ENCODE results near the gene HOXA5.

Gene HOXA5

DNA sequence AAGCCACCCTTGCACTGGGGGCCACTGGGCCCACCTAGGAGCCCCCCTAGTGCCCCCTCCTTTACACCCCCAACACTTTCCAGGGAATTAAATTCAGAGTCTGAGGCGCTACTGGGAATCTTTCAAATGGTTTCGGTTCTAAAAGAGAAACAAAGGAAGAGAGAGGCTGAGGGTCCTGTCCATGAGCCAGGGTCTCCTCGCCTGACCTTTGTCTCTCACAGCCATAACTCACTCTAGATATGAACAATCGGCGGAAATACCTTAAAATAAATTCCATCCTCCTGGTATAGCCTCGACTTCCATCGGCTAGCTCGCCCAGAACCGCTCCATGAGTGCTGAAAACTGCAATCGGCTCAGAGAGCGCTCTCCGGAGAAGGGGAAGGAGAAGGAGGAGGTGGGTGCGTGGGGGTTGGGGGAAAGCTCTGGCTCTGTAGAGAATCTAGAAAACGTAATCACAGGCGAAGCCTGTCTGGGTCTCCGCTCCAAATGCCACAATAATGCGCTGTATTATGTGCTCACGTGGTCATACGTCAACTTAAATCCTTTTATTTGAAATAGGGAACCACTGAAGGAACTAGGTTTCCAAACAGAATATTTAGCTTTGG is 25.5 kb downstream of the HOXA5 start:
- no peak overlapping the region for H3K4me3 ChIP-seq (replicated peaks in 1 of 2; ENCODE audit: low read depth in 2 of 2, low read length in 2 of 2)
- TF ChIP-seq, protein P1, sequence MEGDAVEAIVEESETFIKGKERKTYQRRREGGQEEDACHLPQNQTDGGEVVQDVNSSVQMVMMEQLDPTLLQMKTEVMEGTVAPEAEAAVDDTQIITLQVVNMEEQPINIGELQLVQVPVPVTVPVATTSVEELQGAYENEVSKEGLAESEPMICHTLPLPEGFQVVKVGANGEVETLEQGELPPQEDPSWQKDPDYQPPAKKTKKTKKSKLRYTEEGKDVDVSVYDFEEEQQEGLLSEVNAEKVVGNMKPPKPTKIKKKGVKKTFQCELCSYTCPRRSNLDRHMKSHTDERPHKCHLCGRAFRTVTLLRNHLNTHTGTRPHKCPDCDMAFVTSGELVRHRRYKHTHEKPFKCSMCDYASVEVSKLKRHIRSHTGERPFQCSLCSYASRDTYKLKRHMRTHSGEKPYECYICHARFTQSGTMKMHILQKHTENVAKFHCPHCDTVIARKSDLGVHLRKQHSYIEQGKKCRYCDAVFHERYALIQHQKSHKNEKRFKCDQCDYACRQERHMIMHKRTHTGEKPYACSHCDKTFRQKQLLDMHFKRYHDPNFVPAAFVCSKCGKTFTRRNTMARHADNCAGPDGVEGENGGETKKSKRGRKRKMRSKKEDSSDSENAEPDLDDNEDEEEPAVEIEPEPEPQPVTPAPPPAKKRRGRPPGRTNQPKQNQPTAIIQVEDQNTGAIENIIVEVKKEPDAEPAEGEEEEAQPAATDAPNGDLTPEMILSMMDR (IDR thresholded peaks at IDR 0.05; ENCODE audit: low read depth, low read length): no peak
- no peak for DNase-seq (ENCODE audit: low read depth in 2 of 2)

DNA sequence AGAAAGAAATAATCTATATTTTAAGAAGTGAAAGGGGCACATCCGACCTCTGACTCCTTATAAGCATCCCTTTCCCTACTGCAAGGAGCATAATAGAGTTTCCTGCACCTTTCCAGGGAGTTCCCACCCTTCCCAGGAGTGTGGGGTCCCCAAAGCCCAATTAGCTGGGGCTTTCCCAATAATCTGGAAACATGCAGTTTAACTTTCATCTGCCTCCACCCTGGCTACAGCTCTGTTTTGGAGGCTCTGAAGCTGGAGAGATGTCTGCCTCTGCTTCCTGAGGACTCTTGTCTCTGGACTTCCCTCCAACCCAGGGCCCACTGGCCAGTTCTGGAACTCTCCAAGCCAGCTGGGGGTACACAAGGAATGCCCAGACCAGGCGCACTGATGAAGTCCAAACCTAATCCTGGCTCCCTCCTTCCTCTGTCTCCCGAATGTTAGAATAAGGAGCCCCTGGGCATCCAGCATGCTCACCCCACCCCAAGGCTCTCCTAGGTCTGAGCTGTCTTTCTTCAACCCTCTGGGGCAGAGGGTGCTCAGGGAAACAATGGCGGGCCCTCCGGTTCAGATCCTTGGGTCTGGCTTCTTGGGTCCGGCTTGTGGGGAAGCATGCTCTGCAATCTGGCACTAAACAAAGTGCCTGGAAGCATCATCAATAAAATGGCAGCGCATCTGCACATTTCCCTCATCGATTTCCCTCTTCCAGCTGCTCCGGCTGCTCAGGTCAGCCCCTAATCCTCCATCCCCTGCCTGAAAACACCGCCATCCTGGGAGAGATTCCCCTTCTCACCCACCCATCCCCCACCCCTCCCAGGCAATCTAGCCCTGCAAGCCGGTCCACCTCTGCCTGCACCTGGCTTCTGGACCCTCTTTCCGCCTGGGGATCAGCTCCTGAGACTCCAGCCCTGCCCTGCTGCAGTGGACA is 26.3 kb downstream of the HOXA5 start:
- no peak for DNase-seq (ENCODE audit: low read depth in 2 of 2)
- no peak overlapping the region for H3K4me3 ChIP-seq (replicated peaks in 1 of 2; ENCODE audit: low read depth in 2 of 2, low read length in 2 of 2)
- TF ChIP-seq, protein P1 (IDR thresholded peaks at IDR 0.05; ENCODE audit: low read depth, low read length): no peak

DNA sequence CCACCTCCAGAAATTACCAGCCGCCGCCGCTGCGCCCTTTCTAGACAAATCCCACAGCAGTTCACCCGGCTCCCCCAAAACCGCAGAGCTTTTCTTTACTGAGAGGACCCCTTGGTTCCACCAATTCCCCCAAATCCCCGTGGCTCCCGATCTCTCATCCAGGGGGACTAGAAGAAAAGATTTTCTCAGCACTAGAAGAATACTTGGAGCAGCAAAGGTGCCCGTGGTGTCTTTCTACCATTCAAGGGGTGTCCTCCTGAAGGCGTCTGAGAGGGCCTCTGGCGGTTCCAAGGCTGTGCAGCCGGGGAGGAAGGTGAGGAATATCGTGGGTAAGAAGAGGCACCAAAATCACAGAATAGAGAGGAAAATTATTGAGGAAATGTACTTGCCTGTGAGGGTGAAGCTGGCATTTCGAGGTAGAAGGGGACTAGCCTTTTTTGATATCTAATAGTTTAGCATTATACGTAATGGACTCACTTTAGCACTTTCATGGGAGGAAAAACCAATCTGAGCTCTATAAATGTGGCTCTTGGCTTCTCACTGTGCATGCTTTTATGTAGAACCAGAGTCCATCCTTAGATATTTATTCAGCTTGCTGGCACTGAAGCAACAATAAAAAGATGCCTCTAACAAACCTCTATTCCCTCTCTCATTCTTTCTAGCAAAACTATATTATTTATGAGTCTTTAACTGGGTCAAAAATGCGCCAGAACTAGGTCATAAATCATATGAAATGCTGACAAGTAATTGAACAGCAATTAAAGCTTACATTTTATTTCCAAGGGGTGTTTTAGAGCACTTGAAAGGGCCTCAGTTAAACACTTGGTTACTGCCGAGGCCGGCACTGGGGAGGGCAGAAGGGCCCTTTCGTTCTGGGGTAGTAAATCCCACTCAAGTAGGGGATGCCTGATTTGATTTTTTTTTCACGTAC is 27.2 kb downstream of the HOXA5 start:
- TF ChIP-seq, protein P1 (IDR thresholded peaks at IDR 0.05; ENCODE audit: low read depth, low read length): no peak
- H3K4me3 ChIP-seq (replicated peaks in 1 of 2; ENCODE audit: low read depth in 2 of 2, low read length in 2 of 2): no peak overlapping the region
- DNase-seq (ENCODE audit: low read depth in 2 of 2): no peak

DNA sequence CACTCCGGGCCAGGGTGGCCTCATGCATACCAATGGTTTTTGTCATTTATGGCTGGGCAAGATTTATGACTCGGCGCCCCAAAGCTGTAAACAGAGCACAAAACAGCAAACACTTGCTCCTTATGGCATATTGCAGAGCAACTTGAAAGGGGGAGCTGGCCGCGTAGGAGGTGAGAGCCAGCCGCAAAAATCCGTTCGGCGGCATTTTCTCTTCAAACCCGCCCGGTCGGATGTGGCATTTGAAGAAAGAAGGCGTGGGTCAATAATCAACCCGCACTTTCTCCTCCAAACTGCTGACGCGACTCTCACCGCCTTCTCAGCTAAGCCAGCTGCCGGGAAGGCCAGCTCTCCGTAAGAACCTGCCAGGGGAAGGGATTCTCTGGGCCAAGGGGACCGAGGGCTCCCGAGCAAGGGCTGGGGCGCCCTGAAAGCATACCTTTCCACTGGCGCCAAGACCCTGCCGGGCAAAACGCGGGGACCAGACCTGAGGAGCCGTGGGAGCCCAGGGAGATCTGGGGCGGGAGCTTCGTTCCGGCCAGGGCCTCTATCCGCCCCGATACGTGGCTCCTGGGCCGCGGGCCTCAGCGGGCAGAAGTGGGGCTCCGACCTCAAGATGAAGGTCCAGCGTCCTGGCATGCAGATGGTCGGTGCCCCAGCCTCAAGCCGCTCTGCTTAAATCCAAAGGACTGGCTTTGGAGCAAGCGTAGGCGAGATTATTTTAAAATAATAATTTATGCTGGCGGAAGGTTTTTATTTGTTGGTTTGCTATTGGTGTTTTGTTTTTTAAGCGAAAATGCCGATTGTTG is 28.1 kb downstream of the HOXA5 start:
- no peak for DNase-seq (ENCODE audit: low read depth in 2 of 2)
- TF ChIP-seq, protein P1 (IDR thresholded peaks at IDR 0.05; ENCODE audit: low read depth, low read length): no peak
- H3K4me3 ChIP-seq (replicated peaks in 1 of 2; ENCODE audit: low read depth in 2 of 2, low read length in 2 of 2): peak overlapping the region in 1 of 2 donors; percentile 8

DNA sequence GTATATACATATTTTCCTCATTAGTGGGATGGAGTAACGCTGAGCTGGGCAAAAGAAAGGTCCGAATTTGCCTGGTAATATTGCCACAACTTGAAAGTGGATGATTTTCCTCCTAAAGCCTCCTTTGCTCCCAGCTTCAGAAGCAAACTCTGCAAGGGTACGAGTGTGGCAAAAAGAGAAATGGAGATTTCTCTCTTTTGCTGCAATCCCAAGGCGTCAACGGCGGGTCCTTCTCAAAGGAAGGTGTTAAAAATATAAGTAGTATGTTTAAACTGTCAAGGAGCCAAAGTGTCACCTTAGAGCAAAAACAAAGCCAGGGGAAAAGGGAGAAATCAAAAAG is 28.6 kb downstream of the HOXA5 start:
- no peak overlapping the region for H3K4me3 ChIP-seq (replicated peaks in 1 of 2; ENCODE audit: low read depth in 2 of 2, low read length in 2 of 2)
- DNase-seq (ENCODE audit: low read depth in 2 of 2): no peak
- TF ChIP-seq, protein P1 (IDR thresholded peaks at IDR 0.05; ENCODE audit: low read depth, low read length): no peak

Measured in cardiac fibroblast (primary cell).